Measurements from ENCODE around the gene PPP1R12C.
"Not testable (repeated sequence)": the region's sequence is repeated elsewhere in the genome, so short reads cannot be mapped to it uniquely, and the experiment has no call there.

The PPP1R12C gene

GRCh38 chr19:55062735-55063491 lies 54.5 kb downstream of the PPP1R12C start, which contains the start of gene RDH13:
TSS of gene RDH13 (minus strand) at chr19:55063148. CDS start at chr19:55063032, 116 bp downstream.
- H3K27ac ChIP-seq = peak within 1 kb of the TSS; percentile 86
- TF ChIP-seq CTCF (conservative IDR thresholded peaks at IDR 0.05) = no peak

GRCh38 chr19:55060287-55060686 lies 57.1 kb downstream of the PPP1R12C start:
- not testable (repeated sequence) for H3K27ac ChIP-seq

- TF ChIP-seq CTCF (conservative IDR thresholded peaks at IDR 0.05) = peak; percentile 41
- H3K27ac ChIP-seq = no peak overlapping the region
Measured at GRCh38 chr19:55058781-55059610, 58.4 kb downstream of the PPP1R12C start.

- no peak overlapping the region for H3K27ac ChIP-seq
- no peak for TF ChIP-seq CTCF (conservative IDR thresholded peaks at IDR 0.05)
Measured at GRCh38 chr19:55056827-55057226, 60.6 kb downstream of the PPP1R12C start.

GRCh38 chr19:55053735-55054134 lies 63.7 kb downstream of the PPP1R12C start:
- no peak overlapping the region for H3K27ac ChIP-seq
- no peak for TF ChIP-seq CTCF (conservative IDR thresholded peaks at IDR 0.05)

- no peak for TF ChIP-seq CTCF (conservative IDR thresholded peaks at IDR 0.05)
- no peak overlapping the region for H3K27ac ChIP-seq
Measured at GRCh38 chr19:55050749-55051532, 66.5 kb downstream of the PPP1R12C start.

GRCh38 chr19:55048446-55048845 lies 69.0 kb downstream of the PPP1R12C start:
- H3K27ac ChIP-seq = no peak overlapping the region
- no peak for TF ChIP-seq CTCF (conservative IDR thresholded peaks at IDR 0.05)

All from VCaP (cell line).